ENCODE results near the gene EIF3B.
"Not testable (repeated sequence)": the region's sequence is repeated elsewhere in the genome, so short reads cannot be mapped to it uniquely, and the experiment has no call there.

EIF3B gene

GRCh38 chr7:2354186-2354938 lies at the start of gene EIF3B:
Gene EIF3B (plus strand): TSS chr7:2354827. CDS start chr7:2354922, 95 bp downstream.
- Histone ChIP-seq H3K4me1 (ENCODE audit: control insufficient read depth in 5 of 5, insufficient read depth in 5 of 5, low read length in 5 of 5) (peaks cover 2 to 52% (median 42%) of the 10 kb centered on the region in 5 donors), H3K9me3 (ENCODE audit: control insufficient read depth in 5 of 5, low read length in 5 of 5) (no peaks in the 10 kb centered on the region), H3K27ac (ENCODE audit: low read depth, low read length) (peak within 1 kb of the TSS; percentile 100), H3K27me3 (ENCODE audit: control insufficient read depth in 5 of 5, insufficient read depth in 4 of 5, low read length in 5 of 5) (no peaks in the 10 kb centered on the region), H3K36me3 (ENCODE audit: control insufficient read depth in 5 of 5, insufficient read depth in 5 of 5, low read length in 5 of 5) (peaks cover 0 to 5% (median 3%) of the 10 kb centered on the region in 5 donors), H3K9ac (ENCODE audit: low read length in 5 of 5) (peak within 1 kb of the TSS; percentile 88 to 99 (median 99)), H3K4me3 (ENCODE audit: low read depth in 1 of 5, low read length in 5 of 5) (peak within 1 kb of the TSS; percentile 75 to 91 (median 87))

GRCh38 chr7:2305258-2305657 lies 49.4 kb upstream of the EIF3B start:
- not testable (repeated sequence) for H3K9me3 ChIP-seq (ENCODE audit: control insufficient read depth in 5 of 5, low read length in 5 of 5); H3K27me3 ChIP-seq (ENCODE audit: control insufficient read depth in 5 of 5, insufficient read depth in 4 of 5, low read length in 5 of 5); H3K36me3 ChIP-seq (ENCODE audit: control insufficient read depth in 5 of 5, insufficient read depth in 5 of 5, low read length in 5 of 5); H3K4me3 ChIP-seq (ENCODE audit: low read depth in 1 of 5, low read length in 5 of 5); H3K27ac ChIP-seq (ENCODE audit: low read depth, low read length)
- Histone ChIP-seq H3K4me1 (ENCODE audit: control insufficient read depth in 5 of 5, insufficient read depth in 5 of 5, low read length in 5 of 5) (peaks cover 0 to 17% (median 9%) of the 10 kb centered on the region in 5 donors), H3K9ac (ENCODE audit: low read length in 5 of 5) (peak overlapping the region in 2 of 5 donors; percentile 1 to 52)

- no peak overlapping the region for H3K4me3 ChIP-seq (ENCODE audit: low read depth in 1 of 5, low read length in 5 of 5)
- no peak overlapping the region for H3K9ac ChIP-seq (ENCODE audit: low read length in 5 of 5)
- no peak overlapping the region for H3K27ac ChIP-seq (ENCODE audit: low read depth, low read length)
- peaks cover 0 to 5% (median 0%) of the 10 kb centered on the region in 5 donors for H3K36me3 ChIP-seq (ENCODE audit: control insufficient read depth in 5 of 5, insufficient read depth in 5 of 5, low read length in 5 of 5)
- H3K27me3 ChIP-seq (ENCODE audit: control insufficient read depth in 5 of 5, insufficient read depth in 4 of 5, low read length in 5 of 5): no peaks in the 10 kb centered on the region
- peaks cover 2 to 17% (median 8%) of the 10 kb centered on the region in 5 donors for H3K4me1 ChIP-seq (ENCODE audit: control insufficient read depth in 5 of 5, insufficient read depth in 5 of 5, low read length in 5 of 5)
- no peaks in the 10 kb centered on the region for H3K9me3 ChIP-seq (ENCODE audit: control insufficient read depth in 5 of 5, low read length in 5 of 5)
Observed at GRCh38 chr7:2306688-2307087, 47.9 kb upstream of the EIF3B start.

- Histone ChIP-seq H3K4me1 (ENCODE audit: control insufficient read depth in 5 of 5, insufficient read depth in 5 of 5, low read length in 5 of 5) (peaks cover 2 to 25% (median 17%) of the 10 kb centered on the region in 5 donors), H3K27me3 (ENCODE audit: control insufficient read depth in 5 of 5, insufficient read depth in 4 of 5, low read length in 5 of 5) (no peaks in the 10 kb centered on the region), H3K36me3 (ENCODE audit: control insufficient read depth in 5 of 5, insufficient read depth in 5 of 5, low read length in 5 of 5) (peaks cover 0 to 5% (median 0%) of the 10 kb centered on the region in 5 donors), H3K4me3 (ENCODE audit: low read depth in 1 of 5, low read length in 5 of 5) (no peak overlapping the region), H3K27ac (ENCODE audit: low read depth, low read length) (no peak overlapping the region), H3K9me3 (ENCODE audit: control insufficient read depth in 5 of 5, low read length in 5 of 5) (no peaks in the 10 kb centered on the region), H3K9ac (ENCODE audit: low read length in 5 of 5) (no peak overlapping the region)
Observed at GRCh38 chr7:2307690-2308107, 46.9 kb upstream of the EIF3B start.

DNA sequence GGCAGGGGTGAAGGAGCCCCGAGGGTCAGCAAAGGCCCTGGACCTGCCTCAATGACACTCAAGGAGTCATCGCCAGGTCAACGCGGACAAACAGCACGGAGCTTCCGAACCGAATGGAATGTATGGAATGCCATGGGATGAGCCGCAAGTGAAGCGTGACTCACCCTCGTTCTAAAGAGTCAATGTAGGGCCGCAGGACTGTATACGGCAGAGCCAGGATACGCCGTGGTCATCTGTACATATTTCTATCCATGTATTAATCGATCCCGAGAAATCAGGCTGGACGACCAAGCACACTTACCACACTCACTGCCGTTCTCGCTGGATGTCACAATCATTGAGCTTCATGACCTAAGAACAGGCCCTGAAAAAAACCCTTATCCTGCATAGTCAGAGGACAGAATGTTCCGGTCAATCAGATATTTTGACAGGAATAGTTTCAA lies 44.7 kb upstream of the EIF3B start:
- Histone ChIP-seq H3K9me3 (ENCODE audit: control insufficient read depth in 5 of 5, low read length in 5 of 5) (no peaks in the 10 kb centered on the region), H3K36me3 (ENCODE audit: control insufficient read depth in 5 of 5, insufficient read depth in 5 of 5, low read length in 5 of 5) (peaks cover 0 to 5% (median 0%) of the 10 kb centered on the region in 5 donors), H3K4me1 (ENCODE audit: control insufficient read depth in 5 of 5, insufficient read depth in 5 of 5, low read length in 5 of 5) (peaks cover 1 to 35% (median 21%) of the 10 kb centered on the region in 5 donors), H3K27me3 (ENCODE audit: control insufficient read depth in 5 of 5, insufficient read depth in 4 of 5, low read length in 5 of 5) (no peaks in the 10 kb centered on the region), H3K27ac (ENCODE audit: low read depth, low read length) (no peak overlapping the region), H3K9ac (ENCODE audit: low read length in 5 of 5) (no peak overlapping the region), H3K4me3 (ENCODE audit: low read depth in 1 of 5, low read length in 5 of 5) (no peak overlapping the region)

DNA sequence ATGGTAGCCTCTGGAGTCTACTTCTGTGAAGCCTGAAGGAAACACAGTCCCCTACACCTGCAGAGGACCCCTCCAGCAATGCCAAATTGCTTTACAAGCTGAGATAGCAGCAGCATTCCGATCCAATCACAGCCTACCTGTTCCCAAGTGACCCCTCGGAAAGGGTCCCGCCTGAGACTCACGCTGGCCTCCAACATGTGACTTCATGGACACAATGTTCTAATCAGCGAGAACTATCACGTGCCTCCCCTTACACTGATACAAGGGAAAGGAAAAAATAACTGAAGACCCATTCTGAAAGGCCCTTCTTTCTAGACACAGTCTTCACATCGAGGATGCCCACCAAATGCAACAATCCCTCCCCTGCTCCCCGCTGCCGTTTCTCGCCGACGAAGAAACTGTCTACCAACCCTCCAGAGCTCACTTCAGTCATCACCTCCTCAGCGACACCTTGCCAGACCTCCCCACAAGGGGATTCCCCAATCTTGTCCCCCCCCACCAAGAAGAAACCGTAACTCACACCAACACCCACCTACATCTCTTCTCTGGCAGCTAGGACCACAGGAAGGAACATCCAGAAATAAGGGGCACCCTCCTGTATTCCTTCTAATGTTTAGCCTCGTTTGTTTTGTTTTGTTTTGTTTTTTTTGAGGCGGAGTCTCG lies 42.2 kb upstream of the EIF3B start:
- Histone ChIP-seq H3K36me3 (ENCODE audit: control insufficient read depth in 5 of 5, insufficient read depth in 5 of 5, low read length in 5 of 5) (peaks cover 0 to 5% (median 0%) of the 10 kb centered on the region in 5 donors), H3K27me3 (ENCODE audit: control insufficient read depth in 5 of 5, insufficient read depth in 4 of 5, low read length in 5 of 5) (no peaks in the 10 kb centered on the region), H3K27ac (ENCODE audit: low read depth, low read length) (no peak overlapping the region), H3K4me1 (ENCODE audit: control insufficient read depth in 5 of 5, insufficient read depth in 5 of 5, low read length in 5 of 5) (peaks cover 1 to 37% (median 25%) of the 10 kb centered on the region in 5 donors), H3K9ac (ENCODE audit: low read length in 5 of 5) (peak overlapping the region in 1 of 5 donors; percentile 2), H3K9me3 (ENCODE audit: control insufficient read depth in 5 of 5, low read length in 5 of 5) (no peaks in the 10 kb centered on the region), H3K4me3 (ENCODE audit: low read depth in 1 of 5, low read length in 5 of 5) (peak overlapping the region in 1 of 5 donors; percentile 10)

GRCh38 chr7:2313450-2314208 lies 41.0 kb upstream of the EIF3B start:
- H3K4me3 ChIP-seq (ENCODE audit: low read depth in 1 of 5, low read length in 5 of 5): peak overlapping the region; percentile 71 to 87 (median 78)
- no peaks in the 10 kb centered on the region for H3K27me3 ChIP-seq (ENCODE audit: control insufficient read depth in 5 of 5, insufficient read depth in 4 of 5, low read length in 5 of 5)
- H3K4me1 ChIP-seq (ENCODE audit: control insufficient read depth in 5 of 5, insufficient read depth in 5 of 5, low read length in 5 of 5): peaks cover 1 to 42% (median 30%) of the 10 kb centered on the region in 5 donors
- peak overlapping the region; percentile 59 to 87 (median 79) for H3K9ac ChIP-seq (ENCODE audit: low read length in 5 of 5)
- peaks cover 0 to 5% (median 0%) of the 10 kb centered on the region in 5 donors for H3K36me3 ChIP-seq (ENCODE audit: control insufficient read depth in 5 of 5, insufficient read depth in 5 of 5, low read length in 5 of 5)
- peak overlapping the region; percentile 50 for H3K27ac ChIP-seq (ENCODE audit: low read depth, low read length)
- no peaks in the 10 kb centered on the region for H3K9me3 ChIP-seq (ENCODE audit: control insufficient read depth in 5 of 5, low read length in 5 of 5)

DNA sequence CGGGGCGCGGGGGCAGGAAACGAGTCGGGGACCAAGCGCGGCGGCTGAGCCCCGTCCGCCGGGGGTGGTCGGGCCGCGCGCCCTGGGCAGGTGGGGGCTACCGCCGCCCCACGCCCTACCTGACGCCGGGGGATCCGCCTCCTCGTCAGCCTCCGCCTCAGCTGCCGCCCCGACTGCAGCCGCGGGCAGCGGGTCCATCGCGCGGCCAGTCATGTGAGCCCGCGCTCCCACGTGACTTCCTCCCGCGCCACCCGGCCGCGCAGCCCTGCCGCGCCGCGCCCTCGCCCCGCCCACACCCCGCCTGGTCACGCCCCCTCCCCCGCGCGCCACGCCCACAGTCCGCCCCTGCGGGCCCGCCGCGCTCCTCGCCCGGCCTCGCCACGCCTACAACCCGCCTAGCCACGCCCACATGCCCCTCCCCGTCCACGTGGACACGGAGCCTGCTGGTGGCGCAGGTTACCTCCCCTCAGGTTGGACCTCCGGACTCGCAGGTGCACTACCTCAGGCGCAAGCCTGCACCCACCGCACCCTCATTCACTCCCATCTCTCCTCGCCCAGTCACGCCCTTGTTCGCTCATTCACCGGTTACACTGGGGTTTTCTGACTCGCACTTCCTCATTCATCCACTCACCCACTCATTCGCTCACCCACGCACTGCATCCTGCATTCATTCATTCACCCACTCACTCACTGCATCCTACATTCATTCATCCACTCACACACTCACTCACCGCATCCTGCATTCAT lies 40.2 kb upstream of the EIF3B start, which contains the start of gene SNX8:
Gene SNX8 (minus strand): TSS at position 233 of the 747 bp plus-strand sequence. CDS start 20 bp downstream, at position 213.
- H3K27ac ChIP-seq (ENCODE audit: low read depth, low read length): peak within 1 kb of the TSS; percentile 50
- H3K36me3 ChIP-seq (ENCODE audit: control insufficient read depth in 5 of 5, insufficient read depth in 5 of 5, low read length in 5 of 5): peaks cover 0 to 5% (median 0%) of the 10 kb centered on the region in 5 donors
- peak within 1 kb of the TSS; percentile 59 to 87 (median 79) for H3K9ac ChIP-seq (ENCODE audit: low read length in 5 of 5)
- no peaks in the 10 kb centered on the region for H3K27me3 ChIP-seq (ENCODE audit: control insufficient read depth in 5 of 5, insufficient read depth in 4 of 5, low read length in 5 of 5)
- no peaks in the 10 kb centered on the region for H3K9me3 ChIP-seq (ENCODE audit: control insufficient read depth in 5 of 5, low read length in 5 of 5)
- peaks cover 1 to 42% (median 30%) of the 10 kb centered on the region in 5 donors for H3K4me1 ChIP-seq (ENCODE audit: control insufficient read depth in 5 of 5, insufficient read depth in 5 of 5, low read length in 5 of 5)
- peak within 1 kb of the TSS; percentile 71 to 87 (median 78) for H3K4me3 ChIP-seq (ENCODE audit: low read depth in 1 of 5, low read length in 5 of 5)

DNA sequence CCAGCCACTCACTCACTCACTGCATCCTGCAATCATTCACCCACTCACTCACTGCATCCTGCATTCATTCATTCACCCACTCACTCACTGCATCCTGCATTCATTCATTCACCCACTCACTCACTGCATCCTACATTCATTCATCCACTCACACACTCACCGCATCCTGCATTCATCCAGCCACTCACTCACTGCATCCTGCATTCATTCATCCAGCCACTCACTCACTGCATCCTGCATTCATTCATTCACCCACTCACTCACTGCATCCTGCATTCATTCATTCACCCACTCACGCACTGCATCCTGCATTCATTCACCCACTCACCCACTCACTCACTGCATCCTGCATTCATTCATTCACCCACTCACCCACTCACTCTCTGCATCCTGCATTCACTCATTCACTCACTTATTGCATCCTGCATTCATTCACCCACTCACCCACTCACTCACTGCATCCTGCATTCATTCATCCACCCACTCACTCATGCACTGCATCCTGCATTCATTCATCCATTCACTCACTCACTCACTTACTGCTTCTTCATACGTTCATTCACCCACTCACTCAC lies 39.6 kb upstream of the EIF3B start:
- H3K9ac ChIP-seq (ENCODE audit: low read length in 5 of 5); H3K27ac ChIP-seq (ENCODE audit: low read depth, low read length); H3K9me3 ChIP-seq (ENCODE audit: control insufficient read depth in 5 of 5, low read length in 5 of 5); H3K27me3 ChIP-seq (ENCODE audit: control insufficient read depth in 5 of 5, insufficient read depth in 4 of 5, low read length in 5 of 5); H3K36me3 ChIP-seq (ENCODE audit: control insufficient read depth in 5 of 5, insufficient read depth in 5 of 5, low read length in 5 of 5): not testable (repeated sequence)
- H3K4me1 ChIP-seq (ENCODE audit: control insufficient read depth in 5 of 5, insufficient read depth in 5 of 5, low read length in 5 of 5): peaks cover 1 to 38% (median 30%) of the 10 kb centered on the region in 5 donors
- peak overlapping the region; percentile 54 to 87 (median 75) for H3K4me3 ChIP-seq (ENCODE audit: low read depth in 1 of 5, low read length in 5 of 5)

Measured in subcutaneous abdominal adipose tissue (tissue), 5 donors.